WTC11 (cell line): ENCODE data around the gene HES5. TPM values are rescaled to one million over a fixed set of nuclear protein-coding genes. Genes with fewer than 3 reads are reported as not detected.

Experiments
- ATAC-seq: fragments of 200-7000 bp; cut with Tn5 transposase; 2 replicates; pipeline ENCODE4 v1.10.0; 2021; ENCODE audit warnings: mild to moderate bottlenecking, moderate library complexity
- CTCF ChIA-PET: fragments of 300-600 bp; sonication (Branson Sonifier 250); formaldehyde crosslinking; loops from one replicate; lab custom pipeline; 2021; ENCODE audit warnings: antibody characterized with exemption; lab: Charles Lee
- POLR2A ChIA-PET: fragments of 350-600 bp; sonication (Branson Sonifier 250); formaldehyde crosslinking; loops from one replicate; lab custom pipeline; 2021; ENCODE audit warnings: antibody characterized with exemption; lab: Charles Lee
- DNase-seq: peaks from one replicate; pipeline ENCODE4 v3.0.0; 2021; ENCODE audit warnings: low spot score
- H3K27ac Mint-ChIP-seq: 2 replicates; pipeline ENCODE4 v1.8.0; 2021; ENCODE audit warnings: mixed read lengths
- H3K27me3 Mint-ChIP-seq: 2 replicates; pipeline ENCODE4 v1.8.0; 2021; ENCODE audit warnings: low read depth, mild to moderate bottlenecking, moderate library complexity, mixed read lengths
- H3K36me3 Mint-ChIP-seq: 2 replicates; pipeline ENCODE4 v1.8.0; 2021; ENCODE audit warnings: mixed read lengths
- H3K4me1 Mint-ChIP-seq: 2 replicates; pipeline ENCODE4 v1.8.0; 2022; ENCODE audit warnings: mixed read lengths
- H3K4me3 Mint-ChIP-seq: 2 replicates; pipeline ENCODE4 v1.8.0; 2021; ENCODE audit warnings: mild to moderate bottlenecking, moderate library complexity, mixed read lengths
- H3K9me3 Mint-ChIP-seq: 2 replicates; pipeline ENCODE4 v1.8.0; 2021; ENCODE audit warnings: mixed read lengths
- E2F1 ChIP-seq: sonication (generic); formaldehyde crosslinking; IDR thresholded peaks from 2 replicates; pipeline ENCODE4 v1.8.0; 2022; ENCODE audit warnings: mild to moderate bottlenecking, missing genetic modification reagents
- ELF4 ChIP-seq: sonication (generic); formaldehyde crosslinking; IDR thresholded peaks from 2 replicates; pipeline ENCODE4 v1.8.1; 2022; ENCODE audit warnings: low read depth, mild to moderate bottlenecking, moderate library complexity, missing genetic modification reagents
- EMX1 ChIP-seq: fragments of 250-450 bp; sonication (Bioruptor Pico); IDR thresholded peaks from 2 replicates; pipeline ENCODE4 v1.8.0; 2021; ENCODE audit warnings: mild to moderate bottlenecking
- ESRRA ChIP-seq: sonication (generic); formaldehyde crosslinking; IDR thresholded peaks from 2 replicates; pipeline ENCODE4 v1.8.1; 2022; ENCODE audit warnings: mild to moderate bottlenecking, missing genetic modification reagents, borderline replicate concordance
- ETV6 ChIP-seq: sonication (generic); formaldehyde crosslinking; IDR thresholded peaks from 2 replicates; pipeline ENCODE4 v1.8.1; 2022; ENCODE audit warnings: mild to moderate bottlenecking, missing genetic modification reagents
- FOXP4 ChIP-seq: sonication (generic); formaldehyde crosslinking; IDR thresholded peaks from 2 replicates; pipeline ENCODE4 v1.8.0; 2022; ENCODE audit warnings: mild to moderate bottlenecking, missing genetic modification reagents
- GRHL2 ChIP-seq: fragments of 250-450 bp; sonication (Bioruptor Pico); IDR thresholded peaks from 2 replicates; pipeline ENCODE4 v1.8.0; 2022; ENCODE audit warnings: mild to moderate bottlenecking, moderate library complexity; ENCODE audit not compliant: insufficient replicate concordance, severe bottlenecking
- MAX ChIP-seq: sonication (generic); formaldehyde crosslinking; IDR thresholded peaks from 2 replicates; pipeline ENCODE4 v1.8.0; 2022; ENCODE audit warnings: mild to moderate bottlenecking, missing genetic modification reagents
- MXD4 ChIP-seq: fragments of 250-450 bp; sonication (Bioruptor Pico); IDR thresholded peaks from 2 replicates; pipeline ENCODE4 v1.8.0; 2021; ENCODE audit warnings: mild to moderate bottlenecking, moderate library complexity, borderline replicate concordance
- MYBL2 ChIP-seq: sonication (generic); formaldehyde crosslinking; IDR thresholded peaks from 2 replicates; pipeline ENCODE4 v1.8.1; 2023; ENCODE audit warnings: mild to moderate bottlenecking, moderate library complexity, missing genetic modification reagents
- NFE2L1 ChIP-seq: sonication (generic); formaldehyde crosslinking; IDR thresholded peaks from 2 replicates; pipeline ENCODE4 v1.8.1; 2023; ENCODE audit warnings: missing genetic modification reagents
- NFYB ChIP-seq: sonication (generic); formaldehyde crosslinking; conservative IDR thresholded peaks from 2 replicates; pipeline ENCODE4 v1.8.0; 2022; ENCODE audit warnings: low read depth, missing genetic modification reagents
- SP1 ChIP-seq: sonication (generic); formaldehyde crosslinking; conservative IDR thresholded peaks from 2 replicates; pipeline ENCODE4 v1.8.1; 2022; ENCODE audit warnings: missing genetic modification reagents
- STAT6 ChIP-seq: sonication (generic); formaldehyde crosslinking; conservative IDR thresholded peaks from 2 replicates; pipeline ENCODE4 v1.8.1; 2023; ENCODE audit warnings: mild to moderate bottlenecking, low read depth, missing genetic modification reagents, moderate library complexity
- ZBTB21 ChIP-seq: sonication (generic); formaldehyde crosslinking; IDR thresholded peaks from 2 replicates; pipeline ENCODE4 v1.8.1; 2023; ENCODE audit warnings: mild to moderate bottlenecking, missing genetic modification reagents, borderline replicate concordance
- ZNF219 ChIP-seq: sonication (generic); formaldehyde crosslinking; IDR thresholded peaks from 2 replicates; pipeline ENCODE4 v1.8.0; 2023; ENCODE audit warnings: missing genetic modification reagents, mild to moderate bottlenecking, borderline replicate concordance
- ZNF512 ChIP-seq: sonication (generic); formaldehyde crosslinking; IDR thresholded peaks from 2 replicates; pipeline ENCODE4 v1.8.1; 2022; ENCODE audit warnings: missing genetic modification reagents, borderline replicate concordance
- ZNF671 ChIP-seq: fragments of 250-450 bp; sonication (Bioruptor Pico); IDR thresholded peaks from 2 replicates; pipeline ENCODE4 v1.8.0; 2021; ENCODE audit warnings: mild to moderate bottlenecking
- ZSCAN18 ChIP-seq: fragments of 250-450 bp; sonication (Bioruptor Pico); IDR thresholded peaks from 2 replicates; pipeline ENCODE4 v2.1.2; 2022; ENCODE audit warnings: mild to moderate bottlenecking, moderate library complexity
- total RNA-seq: library from RNA; stranded (reverse); gene quantifications from 3 replicates; pipeline ENCODE4 v1.2.3, GENCODE V29; 2021

Gene HES5
- total RNA-seq, 1 experiment from 2014 or later: not detected

- TF ChIP-seq MYBL2 (0 out of 2 replicates have a peak, but pooled peaks have one; percentile 23), MAX (CRISPR knock-in tag) (no peak), ZNF512 (CRISPR knock-in tag) (0 out of 2 replicates have a peak, but pooled peaks have one; percentile 32), ETV6 (CRISPR knock-in tag) (0 out of 2 replicates have a peak, but pooled peaks have one; percentile 9)
- CTCF ChIA-PET: interaction anchor here (0.5 to 1.5 kb wide), 6 partner anchors 17 to 1228 kb away, joined by 3 to 8 read pairs (median 4); partner anchors contain the start of gene PEX10
- H3K4me1 Mint-ChIP-seq: no peaks in the 10 kb centered on the region
- no peaks in the 10 kb centered on the region for H3K27me3 Mint-ChIP-seq
- DNase-seq (no peak), ATAC-seq (no peak; the same call in 1 of the 2 replicates)
- POLR2A ChIA-PET: interaction anchor here (0.7 to 1.5 kb wide), 4 partner anchors 17 to 258 kb away, joined by 3 read pairs; partner anchors contain the start of gene PANK4
- no peak overlapping the region for H3K4me3 Mint-ChIP-seq
- H3K9me3 Mint-ChIP-seq: no peaks in the 10 kb centered on the region
- H3K36me3 Mint-ChIP-seq: peaks cover 8% of the 10 kb centered on the region; the same call in 1 of the 2 replicates
- H3K27ac Mint-ChIP-seq: no peak overlapping the region
These were observed 23.8 kb downstream of the HES5 start for GRCh38 chr1:2506007-2506860.

- DNase-seq (no peak), ATAC-seq (peak; percentile 13; the same call in 1 of the 2 replicates)
- Mint-ChIP-seq H3K4me1 (no peaks in the 10 kb centered on the region), H3K36me3 (peaks cover 8% of the 10 kb centered on the region; the same call in 1 of the 2 replicates), H3K4me3 (no peak overlapping the region), H3K9me3 (no peaks in the 10 kb centered on the region), H3K27me3 (no peaks in the 10 kb centered on the region), H3K27ac (no peak overlapping the region)
- TF ChIP-seq ZBTB21 (CRISPR knock-in tag) (no peak), NFE2L1 (CRISPR knock-in tag) (no peak), ZNF671 (CRISPR knock-in tag) (0 out of 2 replicates have a peak, but pooled peaks have one; percentile 10), ZNF219 (CRISPR knock-in tag) (no peak), ESRRA (CRISPR knock-in tag) (no peak)
- ChIA-PET POLR2A (interaction anchor here (0.9 kb wide), 1 partner anchor 20 kb away, joined by 3 read pairs; the partner anchor contains the start of gene PANK4), CTCF (interaction anchor here (0.9 to 1.5 kb wide), 4 partner anchors 18 to 91 kb away, joined by 3 to 8 read pairs (median 5); no protein-coding TSS in a partner anchor)
These were observed 24.5 kb downstream of the HES5 start for GRCh38 chr1:2505461-2505994.

GRCh38 chr1:2504949-2505272, 25.2 kb downstream of the HES5 start:
- no peaks in the 10 kb centered on the region for H3K9me3 Mint-ChIP-seq
- H3K4me1 Mint-ChIP-seq: no peaks in the 10 kb centered on the region
- no peak for ATAC-seq
- H3K27me3 Mint-ChIP-seq: no peaks in the 10 kb centered on the region
- ChIA-PET POLR2A (no interaction called here), CTCF (no interaction called here)
- no peak overlapping the region for H3K27ac Mint-ChIP-seq
- H3K4me3 Mint-ChIP-seq: no peak overlapping the region
- DNase-seq: no peak
- H3K36me3 Mint-ChIP-seq: peaks cover 8% of the 10 kb centered on the region; the same call in 1 of the 2 replicates
- no peak for TF ChIP-seq NFE2L1 (CRISPR knock-in tag)
- TF ChIP-seq STAT6 (CRISPR knock-in tag): no peak
- no peak for TF ChIP-seq NFYB (CRISPR knock-in tag)
- TF ChIP-seq ELF4 (CRISPR knock-in tag): no peak
- TF ChIP-seq ZNF219 (CRISPR knock-in tag): no peak
- no peak for TF ChIP-seq EMX1 (CRISPR knock-in tag)
- no peak for TF ChIP-seq SP1 (CRISPR knock-in tag)
- TF ChIP-seq ZBTB21 (CRISPR knock-in tag): no peak
- TF ChIP-seq GRHL2 (CRISPR knock-in tag): no peak
- TF ChIP-seq E2F1: no peak
- TF ChIP-seq ZSCAN18 (CRISPR knock-in tag): no peak
- TF ChIP-seq FOXP4 (CRISPR knock-in tag): no peak
- TF ChIP-seq MXD4 (CRISPR knock-in tag): no peak
